WERI-Rb-1 (cell line): Measurements from ENCODE around the gene PLSCR3.
A peak's percentile ranks its signal among the peaks of the same experiment; 100 is the strongest.

Experiments
- DNase-seq: peaks from one replicate; pipeline ENCODE4 v3.0.0-alpha.2; 2020
- H3K27ac ChIP-seq: fragments of 250-450 bp; sonication (Bioruptor Pico); 2 replicates; pipeline ENCODE4 v1.5.1; 2020; ENCODE audit warnings: mild to moderate bottlenecking, moderate library complexity
- H3K27me3 ChIP-seq: fragments of 250-450 bp; sonication (Bioruptor Pico); 2 replicates; pipeline ENCODE4 v1.5.1; 2021; ENCODE audit warnings: mild to moderate bottlenecking, low read depth, moderate library complexity; ENCODE audit not compliant: insufficient read depth, severe bottlenecking
- H3K36me3 ChIP-seq: fragments of 250-450 bp; sonication (Bioruptor Pico); 2 replicates; pipeline ENCODE4 v1.5.1; 2020; ENCODE audit warnings: mild to moderate bottlenecking, moderate library complexity
- H3K4me3 ChIP-seq: 2 replicates; pipeline ENCODE4 v1.5.1; 2011; ENCODE audit warnings: low read depth, mild to moderate bottlenecking, control low read depth, low read length
- H3K9me3 ChIP-seq: fragments of 250-450 bp; sonication (Bioruptor Pico); 2 replicates; pipeline ENCODE4 v1.5.1; 2021; ENCODE audit warnings: mild to moderate bottlenecking, moderate library complexity; ENCODE audit not compliant: severe bottlenecking
- TF ChIP-seq, protein P1 (sequence below): IDR thresholded peaks from 2 replicates; pipeline ENCODE4 v1.5.1; 2011; ENCODE audit warnings: low read depth, mild to moderate bottlenecking, control low read depth, inconsistent platforms, low read length

Gene PLSCR3

GRCh38 chr17:7393613-7394451 is 493 bp downstream of the PLSCR3 start:
- TF ChIP-seq, protein P1, sequence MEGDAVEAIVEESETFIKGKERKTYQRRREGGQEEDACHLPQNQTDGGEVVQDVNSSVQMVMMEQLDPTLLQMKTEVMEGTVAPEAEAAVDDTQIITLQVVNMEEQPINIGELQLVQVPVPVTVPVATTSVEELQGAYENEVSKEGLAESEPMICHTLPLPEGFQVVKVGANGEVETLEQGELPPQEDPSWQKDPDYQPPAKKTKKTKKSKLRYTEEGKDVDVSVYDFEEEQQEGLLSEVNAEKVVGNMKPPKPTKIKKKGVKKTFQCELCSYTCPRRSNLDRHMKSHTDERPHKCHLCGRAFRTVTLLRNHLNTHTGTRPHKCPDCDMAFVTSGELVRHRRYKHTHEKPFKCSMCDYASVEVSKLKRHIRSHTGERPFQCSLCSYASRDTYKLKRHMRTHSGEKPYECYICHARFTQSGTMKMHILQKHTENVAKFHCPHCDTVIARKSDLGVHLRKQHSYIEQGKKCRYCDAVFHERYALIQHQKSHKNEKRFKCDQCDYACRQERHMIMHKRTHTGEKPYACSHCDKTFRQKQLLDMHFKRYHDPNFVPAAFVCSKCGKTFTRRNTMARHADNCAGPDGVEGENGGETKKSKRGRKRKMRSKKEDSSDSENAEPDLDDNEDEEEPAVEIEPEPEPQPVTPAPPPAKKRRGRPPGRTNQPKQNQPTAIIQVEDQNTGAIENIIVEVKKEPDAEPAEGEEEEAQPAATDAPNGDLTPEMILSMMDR: peak; percentile 10; the same call in 1 of the 2 replicates
- peaks cover 17% of the 10 kb centered on the region for H3K36me3 ChIP-seq
- H3K9me3 ChIP-seq: no peaks in the 10 kb centered on the region
- peak; percentile 61 for DNase-seq
- H3K4me3 ChIP-seq: peak overlapping the region; percentile 49
- H3K27ac ChIP-seq: peak overlapping the region; percentile 75
- H3K27me3 ChIP-seq: no peaks in the 10 kb centered on the region

- H3K36me3 ChIP-seq: peaks cover 23% of the 10 kb centered on the region
- no peak for DNase-seq
- H3K27me3 ChIP-seq: no peaks in the 10 kb centered on the region
- no peak overlapping the region for H3K4me3 ChIP-seq
- TF ChIP-seq, protein P1: no peak
- no peaks in the 10 kb centered on the region for H3K9me3 ChIP-seq
- no peak overlapping the region for H3K27ac ChIP-seq
Measured at GRCh38 chr17:7392696-7393612, 1.4 kb downstream of the PLSCR3 start.

GRCh38 chr17:7391307-7391706 is 3.0 kb downstream of the PLSCR3 start:
- TF ChIP-seq, protein P1: no peak
- Histone ChIP-seq H3K36me3 (peaks cover 23% of the 10 kb centered on the region), H3K4me3 (no peak overlapping the region), H3K27me3 (no peaks in the 10 kb centered on the region), H3K27ac (no peak overlapping the region), H3K9me3 (no peaks in the 10 kb centered on the region)
- DNase-seq: no peak

GRCh38 chr17:7389924-7390910 is 4.1 kb downstream of the PLSCR3 start:
- no peaks in the 10 kb centered on the region for H3K9me3 ChIP-seq
- DNase-seq: no peak
- H3K4me3 ChIP-seq: no peak overlapping the region
- TF ChIP-seq, protein P1: no peak
- no peak overlapping the region for H3K27ac ChIP-seq
- H3K36me3 ChIP-seq: peaks cover 28% of the 10 kb centered on the region
- H3K27me3 ChIP-seq: no peaks in the 10 kb centered on the region

- TF ChIP-seq, protein P1: no peak
- no peak for DNase-seq
- no peaks in the 10 kb centered on the region for H3K27me3 ChIP-seq
- peaks cover 32% of the 10 kb centered on the region for H3K36me3 ChIP-seq
- no peak overlapping the region for H3K4me3 ChIP-seq
- no peaks in the 10 kb centered on the region for H3K9me3 ChIP-seq
- no peak overlapping the region for H3K27ac ChIP-seq
Measured at GRCh38 chr17:7388856-7389255, 5.5 kb downstream of the PLSCR3 start.
